Osteoblast (primary cell): ENCODE results near the gene STPG4. TPM values are rescaled to one million over a fixed set of nuclear protein-coding genes. Genes with fewer than 3 reads are reported as not detected.
"Not testable (repeated sequence)": the region's sequence is repeated elsewhere in the genome, so short reads cannot be mapped to it uniquely, and the experiment has no call there.

ENCODE experiments used
- DNase-seq: peaks from one replicate; pipeline ENCODE4 v3.0.0; 2011; ENCODE audit warnings: low spot score, mixed read lengths; ENCODE audit not compliant: insufficient read length; ENCODE audit errors: missing footprints
- H2AFZ ChIP-seq: 2 replicates; pipeline ENCODE4 v1.6.0; 2011; ENCODE audit warnings: mild to moderate bottlenecking, low read length
- H3K27ac ChIP-seq: 2 replicates; pipeline ENCODE4 v1.5.1; 2011; ENCODE audit warnings: mild to moderate bottlenecking, low read depth, low read length, moderate library complexity
- H3K27me3 ChIP-seq: 2 replicates; pipeline ENCODE4 v1.6.0; 2012; ENCODE audit warnings: mild to moderate bottlenecking, control low read depth, inconsistent platforms, low read length, moderate library complexity; ENCODE audit not compliant: insufficient read depth
- H3K36me3 ChIP-seq: 2 replicates; pipeline ENCODE4 v1.5.1; 2011; ENCODE audit warnings: mild to moderate bottlenecking, low read length, control low read depth, moderate library complexity; ENCODE audit not compliant: insufficient read depth
- H3K4me1 ChIP-seq: 2 replicates; pipeline ENCODE4 v1.5.1; 2011; ENCODE audit warnings: mild to moderate bottlenecking, low read length, control low read depth, moderate library complexity; ENCODE audit not compliant: insufficient read depth
- H3K4me2 ChIP-seq: 2 replicates; pipeline ENCODE4 v1.6.0; 2011; ENCODE audit warnings: mild to moderate bottlenecking, low read length; ENCODE audit not compliant: insufficient read depth
- H3K4me3 ChIP-seq: fragments of 200-600 bp; sonication (generic); 3 replicates; pipeline ENCODE4 v1.5.1; 2012; ENCODE audit warnings: mild to moderate bottlenecking, low read length, inconsistent platforms; ENCODE audit not compliant: insufficient read depth
- H3K79me2 ChIP-seq: 2 replicates; pipeline ENCODE4 v1.6.0; 2012; ENCODE audit warnings: mild to moderate bottlenecking, low read length, control low read depth, inconsistent platforms; ENCODE audit not compliant: insufficient read depth
- H3K9me3 ChIP-seq: 2 replicates; pipeline ENCODE4 v1.5.1; 2011; ENCODE audit warnings: low read depth, low read length, control low read depth
- H4K20me1 ChIP-seq: 2 replicates; pipeline ENCODE4 v1.6.0; 2012; ENCODE audit warnings: mild to moderate bottlenecking, low read length, control low read depth; ENCODE audit not compliant: insufficient read depth
- total RNA-seq: library from RNA; depleted of rRNA; stranded (reverse); fragments of >200 nt; gene quantifications from 2 replicates; pipeline ENCODE4 v1.2.3, GENCODE V29; 2012
- TF ChIP-seq, protein P1 (sequence below): IDR thresholded peaks from 2 replicates; pipeline ENCODE4 v1.5.1; 2011; ENCODE audit warnings: mild to moderate bottlenecking, low read depth, low read length, moderate library complexity; ENCODE audit errors: extremely low read depth

The STPG4 gene
- total RNA-seq, 1 donor: 0.72 TPM

- peak overlapping the region; percentile 80 for H3K4me2 ChIP-seq
- H3K4me1 ChIP-seq: peaks cover 47% of the 10 kb centered on the region
- no peaks in the 10 kb centered on the region for H3K9me3 ChIP-seq
- peaks cover 87% of the 10 kb centered on the region for H3K79me2 ChIP-seq
- TF ChIP-seq, protein P1, sequence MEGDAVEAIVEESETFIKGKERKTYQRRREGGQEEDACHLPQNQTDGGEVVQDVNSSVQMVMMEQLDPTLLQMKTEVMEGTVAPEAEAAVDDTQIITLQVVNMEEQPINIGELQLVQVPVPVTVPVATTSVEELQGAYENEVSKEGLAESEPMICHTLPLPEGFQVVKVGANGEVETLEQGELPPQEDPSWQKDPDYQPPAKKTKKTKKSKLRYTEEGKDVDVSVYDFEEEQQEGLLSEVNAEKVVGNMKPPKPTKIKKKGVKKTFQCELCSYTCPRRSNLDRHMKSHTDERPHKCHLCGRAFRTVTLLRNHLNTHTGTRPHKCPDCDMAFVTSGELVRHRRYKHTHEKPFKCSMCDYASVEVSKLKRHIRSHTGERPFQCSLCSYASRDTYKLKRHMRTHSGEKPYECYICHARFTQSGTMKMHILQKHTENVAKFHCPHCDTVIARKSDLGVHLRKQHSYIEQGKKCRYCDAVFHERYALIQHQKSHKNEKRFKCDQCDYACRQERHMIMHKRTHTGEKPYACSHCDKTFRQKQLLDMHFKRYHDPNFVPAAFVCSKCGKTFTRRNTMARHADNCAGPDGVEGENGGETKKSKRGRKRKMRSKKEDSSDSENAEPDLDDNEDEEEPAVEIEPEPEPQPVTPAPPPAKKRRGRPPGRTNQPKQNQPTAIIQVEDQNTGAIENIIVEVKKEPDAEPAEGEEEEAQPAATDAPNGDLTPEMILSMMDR: no peak
- peak overlapping the region; percentile 92 for H3K27ac ChIP-seq
- no peaks in the 10 kb centered on the region for H3K27me3 ChIP-seq
- H4K20me1 ChIP-seq: peaks cover 67% of the 10 kb centered on the region
- no peak overlapping the region for H2AFZ ChIP-seq
- H3K36me3 ChIP-seq: peaks cover 45% of the 10 kb centered on the region
- no peak for DNase-seq
- H3K4me3 ChIP-seq: peak overlapping the region; percentile 99
Measured at GRCh38 chr2:47172156-47172921, 17.2 kb upstream of the STPG4 start.

DNA sequence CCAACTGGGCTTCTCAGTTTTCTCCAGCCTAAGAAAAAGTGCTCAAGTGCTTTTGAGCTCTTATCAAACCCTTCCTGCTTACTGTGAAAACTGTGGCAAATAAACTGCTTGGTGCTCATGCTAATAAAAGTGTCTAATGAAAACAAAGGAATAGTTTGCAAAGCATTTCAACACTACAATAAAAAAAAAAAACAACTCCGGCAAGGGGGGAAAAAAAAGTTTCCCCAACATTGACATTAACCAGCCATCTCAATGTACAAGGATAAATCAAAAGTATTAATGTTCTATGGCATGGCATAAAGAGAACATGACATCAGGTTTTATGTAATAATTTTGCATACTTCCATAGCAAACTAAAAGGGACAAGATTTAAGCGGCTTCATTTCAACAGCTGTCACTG, 14.7 kb upstream of the STPG4 start:
- Histone ChIP-seq H4K20me1 (peaks cover 80% of the 10 kb centered on the region), H3K79me2 (peaks cover 99% of the 10 kb centered on the region), H3K27ac (peak overlapping the region; percentile 14), H3K27me3 (no peaks in the 10 kb centered on the region), H3K4me3 (no peak overlapping the region), H3K4me2 (no peak overlapping the region), H3K4me1 (peaks cover 56% of the 10 kb centered on the region), H3K36me3 (peaks cover 70% of the 10 kb centered on the region), H2AFZ (no peak overlapping the region), H3K9me3 (no peaks in the 10 kb centered on the region)
- TF ChIP-seq, protein P1: no peak
- no peak for DNase-seq

DNA sequence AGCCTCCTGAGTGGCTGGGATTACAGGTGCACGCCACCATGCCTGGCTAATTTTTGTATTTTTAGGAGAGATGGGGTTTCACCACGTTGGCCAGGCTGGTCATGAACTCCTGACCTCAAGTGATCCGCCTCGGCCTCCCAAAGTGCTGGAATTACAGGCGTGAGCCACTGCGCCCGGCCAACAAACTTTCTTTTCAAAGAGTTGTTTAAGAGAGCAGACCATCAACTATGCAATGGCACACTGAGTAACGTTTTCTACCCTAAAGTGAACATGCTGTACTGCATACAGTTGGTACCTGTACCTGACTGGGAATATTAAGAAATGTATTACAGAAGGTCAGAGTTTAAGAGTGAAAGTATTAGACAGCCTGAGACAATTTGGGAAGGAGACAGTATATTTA, 13.8 kb upstream of the STPG4 start:
- peaks cover 78% of the 10 kb centered on the region for H4K20me1 ChIP-seq
- not testable (repeated sequence) for H3K9me3 ChIP-seq, H3K4me3 ChIP-seq, H3K4me2 ChIP-seq, DNase-seq, H2AFZ ChIP-seq, H3K27me3 ChIP-seq
- peaks cover 97% of the 10 kb centered on the region for H3K79me2 ChIP-seq
- peaks cover 54% of the 10 kb centered on the region for H3K4me1 ChIP-seq
- H3K27ac ChIP-seq: peak overlapping the region; percentile 14
- peaks cover 70% of the 10 kb centered on the region for H3K36me3 ChIP-seq

DNA sequence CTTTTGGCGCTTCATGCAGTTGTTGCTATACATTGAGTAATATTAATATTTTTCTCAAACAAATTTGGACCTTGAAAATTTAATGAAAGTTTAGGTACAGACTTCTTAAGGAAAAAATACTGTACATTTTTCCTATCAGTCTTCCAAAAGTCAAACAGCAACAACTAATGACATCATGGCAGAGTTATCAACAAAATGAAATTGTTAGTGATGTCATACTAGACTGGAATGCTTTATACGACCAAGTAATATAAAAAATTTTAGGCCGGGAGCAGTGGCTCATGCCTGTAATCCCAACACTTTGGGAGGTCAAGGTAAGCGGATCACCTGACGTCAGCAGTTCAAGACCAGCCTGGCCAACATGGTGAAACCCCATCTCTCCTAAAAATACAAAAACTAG, 12.0 kb upstream of the STPG4 start:
- H3K4me1 ChIP-seq: peaks cover 38% of the 10 kb centered on the region
- H3K4me2 ChIP-seq: no peak overlapping the region
- peaks cover 97% of the 10 kb centered on the region for H3K79me2 ChIP-seq
- peaks cover 72% of the 10 kb centered on the region for H4K20me1 ChIP-seq
- no peaks in the 10 kb centered on the region for H3K9me3 ChIP-seq
- peaks cover 71% of the 10 kb centered on the region for H3K36me3 ChIP-seq
- DNase-seq: no peak
- TF ChIP-seq, protein P1: no peak
- H2AFZ ChIP-seq: no peak overlapping the region
- H3K27ac ChIP-seq: peak overlapping the region; percentile 29
- no peaks in the 10 kb centered on the region for H3K27me3 ChIP-seq
- H3K4me3 ChIP-seq: no peak overlapping the region
